Superior temporal gyrus (tissue), 1 donor: ENCODE data around the gene FOXN3.
"Not testable (repeated sequence)": the region's sequence is repeated elsewhere in the genome, so short reads cannot be mapped to it uniquely, and the experiment has no call there.

Experiments used
- DNase-seq: peaks from one replicate; pipeline ENCODE4 v3.0.0-alpha.2; 2016; ENCODE audit errors: extremely low spot score

Gene FOXN3

GRCh38 chr14:89129570-89129969 is 287.5 kb downstream of the FOXN3 start:
- DNase-seq, result no peak

GRCh38 chr14:89128311-89129026 is 288.6 kb downstream of the FOXN3 start:
- DNase-seq, result no peak

- DNase-seq, result no peak
These were observed 290.6 kb downstream of the FOXN3 start for GRCh38 chr14:89126461-89126860.

GRCh38 chr14:89125216-89125615 is 291.8 kb downstream of the FOXN3 start:
- no peak for DNase-seq

GRCh38 chr14:89123851-89124250 is 293.2 kb downstream of the FOXN3 start:
- DNase-seq, result no peak

- no peak for DNase-seq
These were observed 293.8 kb downstream of the FOXN3 start for GRCh38 chr14:89123215-89123614.

- DNase-seq, result peak; percentile 16
These were observed 294.9 kb downstream of the FOXN3 start for GRCh38 chr14:89121968-89122620.

- DNase-seq, result no peak
These were observed 300.0 kb downstream of the FOXN3 start for GRCh38 chr14:89117012-89117411.

- no peak for DNase-seq
These were observed 302.9 kb downstream of the FOXN3 start for GRCh38 chr14:89114109-89114508.

GRCh38 chr14:89112720-89113119 is 304.3 kb downstream of the FOXN3 start:
- DNase-seq, result no peak

GRCh38 chr14:89111766-89112543 is 305.1 kb downstream of the FOXN3 start:
- not testable (repeated sequence) for DNase-seq

GRCh38 chr14:89111232-89111631 is 305.8 kb downstream of the FOXN3 start:
- not testable (repeated sequence) for DNase-seq

GRCh38 chr14:89110110-89110509 is 306.9 kb downstream of the FOXN3 start:
- no peak for DNase-seq

GRCh38 chr14:89108608-89109007 is 308.4 kb downstream of the FOXN3 start:
- no peak for DNase-seq

- DNase-seq, result no peak
These were observed 309.4 kb downstream of the FOXN3 start for GRCh38 chr14:89107626-89108025.
